ENCODE data around the gene PHC2.

Gene PHC2

DNA sequence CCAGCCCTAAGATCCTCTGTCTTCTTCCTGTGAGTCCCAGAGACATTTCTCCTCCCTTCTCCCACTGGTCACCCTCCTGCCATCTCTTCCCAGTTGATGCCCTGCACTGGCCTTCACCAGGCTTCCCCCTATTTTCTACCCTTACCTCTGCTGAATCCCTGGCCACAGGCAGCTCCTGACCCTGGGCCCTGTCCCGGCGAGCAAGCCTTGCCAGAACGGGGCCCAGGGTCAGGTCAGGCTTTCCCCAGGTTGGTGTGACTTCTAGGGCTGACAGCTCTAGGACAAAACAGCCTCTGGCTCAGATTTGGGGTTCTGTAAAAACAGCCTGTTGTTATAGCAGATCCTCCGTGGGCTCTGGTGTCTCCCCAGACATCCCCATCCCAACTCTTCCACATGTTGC, 57.3 kb downstream of the PHC2 start:
- in situ Hi-C loops (cut with HindIII; ENCODE audit: low sequenced_read_pairs), result no loop called here

DNA sequence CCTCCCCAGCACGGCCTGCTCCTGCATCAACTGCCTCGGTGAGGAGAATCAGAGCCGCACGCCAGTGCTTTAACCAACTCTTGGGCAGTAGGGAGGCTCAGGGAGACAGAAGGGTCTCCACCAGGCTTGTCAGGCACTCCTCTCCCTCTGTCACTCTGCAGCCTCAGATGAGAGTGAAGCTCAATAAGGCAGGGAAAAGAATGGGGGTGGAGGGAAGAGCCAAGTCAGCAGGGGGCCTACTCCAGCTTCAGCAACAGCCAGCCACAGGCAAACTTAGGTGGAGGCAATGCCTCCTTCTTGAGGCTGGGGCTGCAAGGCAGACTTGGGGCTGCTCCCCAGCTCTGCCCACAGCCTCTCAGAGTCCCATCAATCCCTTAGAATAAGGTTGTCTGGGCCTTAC, 58.2 kb downstream of the PHC2 start:
- in situ Hi-C loops (cut with HindIII; ENCODE audit: low sequenced_read_pairs), result no loop called here

DNA sequence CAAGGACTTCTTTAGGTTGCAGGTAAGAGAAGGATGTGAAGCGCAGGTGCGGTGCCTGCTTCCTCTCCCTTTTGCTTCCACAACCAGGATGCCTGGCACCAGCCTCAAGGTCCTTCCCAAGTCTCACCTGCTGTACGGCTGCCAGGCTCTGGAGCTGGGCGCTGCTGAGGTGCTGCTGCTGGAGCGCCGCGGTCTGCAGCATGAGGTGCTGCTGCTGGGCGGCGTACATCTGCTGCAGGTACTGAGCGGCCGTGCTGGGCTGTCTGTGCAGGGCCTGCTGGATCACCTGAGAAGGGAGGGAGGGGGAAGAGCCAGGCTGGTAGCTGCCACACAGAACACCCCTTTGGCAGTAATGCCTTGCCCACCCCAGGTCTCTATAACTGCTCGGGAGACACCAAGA, 58.7 kb downstream of the PHC2 start:
- in situ Hi-C loops (cut with HindIII; ENCODE audit: low sequenced_read_pairs), result no loop called here

DNA sequence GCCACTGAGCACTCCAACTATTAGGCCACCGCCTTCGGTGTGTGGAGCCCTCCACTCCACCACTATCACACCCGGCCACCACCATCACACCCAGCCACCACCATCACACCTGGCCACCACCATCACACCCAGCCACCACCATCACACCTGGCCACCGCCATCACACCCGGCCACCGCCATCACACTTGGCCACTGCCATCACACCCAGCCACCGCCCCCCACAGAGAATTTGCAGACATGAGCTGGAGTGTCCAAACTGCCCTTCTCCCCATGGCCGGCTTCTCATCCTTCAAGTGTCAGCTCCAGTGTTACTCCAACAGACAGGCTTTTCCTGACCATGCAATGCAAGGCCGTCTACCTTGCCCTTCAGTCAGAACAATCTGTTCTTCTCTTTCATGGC, 59.6 kb downstream of the PHC2 start:
- in situ Hi-C loops (cut with HindIII; ENCODE audit: low sequenced_read_pairs), result no loop called here

DNA sequence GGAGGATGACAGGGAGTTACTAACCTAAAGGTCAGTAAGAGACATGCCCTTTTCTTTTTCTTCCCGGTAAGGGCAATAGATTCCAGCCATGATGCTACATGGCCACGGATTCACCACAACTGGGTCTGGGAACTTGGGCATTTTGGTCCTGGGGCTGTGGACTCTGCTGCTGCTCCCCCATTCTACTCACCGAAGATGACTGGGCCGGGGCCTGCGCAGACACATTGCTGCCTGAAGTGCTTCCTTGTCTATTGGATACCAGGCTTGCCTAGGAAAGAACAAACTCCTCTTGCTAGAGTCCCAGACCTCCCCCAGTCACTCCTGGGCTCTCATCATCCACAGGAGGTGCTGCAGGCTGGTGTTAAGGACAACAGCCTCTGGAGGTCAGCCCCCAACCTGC, 60.1 kb downstream of the PHC2 start:
- in situ Hi-C loops (cut with HindIII; ENCODE audit: low sequenced_read_pairs), result no loop called here

DNA sequence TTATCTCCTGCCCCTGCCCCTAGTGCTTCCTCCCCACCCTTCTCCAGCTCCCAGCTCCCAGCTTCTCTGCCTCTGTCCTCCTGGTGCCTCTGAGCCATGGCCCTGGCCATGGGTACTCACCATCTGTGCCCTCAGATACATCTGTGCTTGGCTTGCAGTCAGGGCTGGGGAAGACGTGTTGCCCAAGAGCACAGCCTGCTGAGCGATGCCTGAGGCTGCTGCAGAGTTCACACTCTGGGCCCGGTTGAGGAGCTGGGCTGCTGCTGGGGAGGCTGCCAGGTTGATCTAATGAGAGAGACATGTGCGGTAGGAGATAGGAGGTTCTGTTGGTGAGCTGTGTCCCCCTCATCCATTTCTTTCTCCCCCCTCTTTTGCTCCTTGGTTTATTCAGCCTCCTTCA, 60.6 kb downstream of the PHC2 start:
- in situ Hi-C loops (cut with HindIII; ENCODE audit: low sequenced_read_pairs), result no loop called here

DNA sequence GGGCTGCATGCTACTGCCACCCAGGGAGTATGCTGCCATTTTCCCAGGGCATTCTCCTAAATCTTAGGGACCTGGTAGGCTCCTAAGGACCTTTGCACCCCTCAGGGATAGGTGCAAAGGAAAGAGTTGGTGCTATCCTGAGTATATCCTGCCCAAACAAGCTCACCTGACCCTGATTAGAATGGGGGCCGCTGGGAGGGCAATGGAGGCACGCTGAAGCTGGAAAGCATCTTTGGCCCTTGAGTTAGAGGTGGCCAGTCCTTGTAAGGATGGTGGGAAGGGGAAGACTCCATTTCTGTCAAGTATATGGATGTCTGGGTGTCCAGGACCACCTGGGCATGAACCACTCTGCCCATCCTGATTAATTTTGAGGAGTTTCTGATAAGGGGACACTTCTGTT, 61.1 kb downstream of the PHC2 start:
- in situ Hi-C loops (cut with HindIII; ENCODE audit: low sequenced_read_pairs), result no loop called here

DNA sequence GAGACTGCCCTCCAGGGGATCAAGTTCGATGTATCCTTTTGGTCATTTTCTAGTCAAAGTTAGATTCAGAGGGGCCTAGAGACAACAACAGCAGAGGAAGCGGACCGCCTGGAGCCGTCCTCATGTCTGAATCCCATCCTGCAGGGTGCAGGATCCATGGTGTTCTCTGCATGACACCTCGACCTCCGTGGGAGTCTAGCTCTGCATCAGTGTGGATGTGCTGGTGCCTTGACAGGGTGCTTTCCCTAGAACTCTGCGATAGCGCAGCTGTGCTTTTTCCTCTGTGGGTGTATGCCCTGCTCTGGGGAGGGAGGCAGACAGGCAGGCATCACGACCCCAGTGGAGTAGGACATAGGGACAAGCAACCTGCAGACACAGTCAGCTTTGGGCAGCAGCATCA, 61.8 kb downstream of the PHC2 start:
- in situ Hi-C loops (cut with HindIII; ENCODE audit: low sequenced_read_pairs), result no loop called here

DNA sequence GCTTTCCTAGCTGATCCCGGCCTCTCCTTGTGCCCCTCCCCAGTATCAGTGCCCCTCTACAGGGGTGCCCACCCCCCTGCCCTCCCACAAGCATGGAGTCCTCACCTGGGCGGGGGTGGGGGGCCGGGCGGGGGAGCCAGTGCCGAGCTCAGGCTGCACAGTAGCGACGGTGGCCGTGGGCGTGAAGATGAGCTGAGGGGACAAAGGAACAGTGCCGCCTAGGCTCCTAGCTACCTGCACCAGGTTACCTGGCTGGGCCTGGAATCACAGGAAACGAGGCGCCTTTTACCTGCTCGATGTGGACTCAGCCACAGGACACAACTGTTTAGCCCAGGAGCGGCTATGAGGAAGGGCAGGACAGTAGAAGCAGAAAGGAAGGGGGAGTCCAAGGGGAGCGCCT, 62.5 kb downstream of the PHC2 start:
- in situ Hi-C loops (cut with HindIII; ENCODE audit: low sequenced_read_pairs), result no loop called here

DNA sequence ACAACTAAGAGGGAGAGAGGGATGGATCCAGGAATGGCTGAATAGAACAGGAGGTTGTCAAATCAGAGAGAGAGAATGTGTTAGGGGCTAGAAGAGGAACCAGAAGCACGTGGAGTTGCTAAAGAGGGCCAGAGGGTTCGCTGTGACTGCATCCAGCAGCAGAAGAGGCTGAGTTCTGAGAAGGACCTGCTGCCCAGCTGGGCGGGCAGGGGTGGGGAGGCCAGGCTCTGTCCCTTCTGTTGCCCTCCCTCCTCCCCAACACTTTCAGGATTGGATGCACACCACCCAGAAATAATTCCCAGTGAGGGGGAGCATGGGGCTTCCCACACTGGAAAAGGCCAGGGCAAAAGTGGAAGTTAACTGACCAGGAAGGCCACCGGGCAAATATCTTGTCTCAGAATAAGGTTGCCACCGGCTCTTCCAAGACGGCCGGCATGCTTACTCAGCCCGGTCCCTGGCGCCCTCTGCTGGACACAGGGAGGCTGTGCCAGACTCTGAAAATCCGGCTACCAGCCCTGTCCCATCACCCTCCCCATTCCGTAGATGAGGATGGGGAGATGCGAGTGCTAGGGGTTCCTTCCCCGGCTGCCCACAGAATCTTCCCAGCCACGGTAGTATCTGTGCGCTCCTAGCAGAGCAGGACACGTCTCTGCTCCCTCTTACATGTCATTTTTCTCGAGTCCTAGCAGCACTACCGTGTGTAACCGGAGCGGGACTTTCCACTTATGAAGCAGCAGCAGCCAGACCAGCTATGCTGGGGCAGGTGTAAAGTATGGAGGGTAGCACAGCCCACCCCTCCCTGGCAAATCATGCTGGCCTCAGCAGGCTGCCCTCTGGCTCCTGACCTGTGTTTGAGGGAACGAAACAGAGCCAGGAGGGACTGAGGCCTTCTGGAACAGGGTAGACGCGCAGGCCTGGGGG, 63.1 kb downstream of the PHC2 start:
- in situ Hi-C loops (cut with HindIII; ENCODE audit: low sequenced_read_pairs), result no loop called here

DNA sequence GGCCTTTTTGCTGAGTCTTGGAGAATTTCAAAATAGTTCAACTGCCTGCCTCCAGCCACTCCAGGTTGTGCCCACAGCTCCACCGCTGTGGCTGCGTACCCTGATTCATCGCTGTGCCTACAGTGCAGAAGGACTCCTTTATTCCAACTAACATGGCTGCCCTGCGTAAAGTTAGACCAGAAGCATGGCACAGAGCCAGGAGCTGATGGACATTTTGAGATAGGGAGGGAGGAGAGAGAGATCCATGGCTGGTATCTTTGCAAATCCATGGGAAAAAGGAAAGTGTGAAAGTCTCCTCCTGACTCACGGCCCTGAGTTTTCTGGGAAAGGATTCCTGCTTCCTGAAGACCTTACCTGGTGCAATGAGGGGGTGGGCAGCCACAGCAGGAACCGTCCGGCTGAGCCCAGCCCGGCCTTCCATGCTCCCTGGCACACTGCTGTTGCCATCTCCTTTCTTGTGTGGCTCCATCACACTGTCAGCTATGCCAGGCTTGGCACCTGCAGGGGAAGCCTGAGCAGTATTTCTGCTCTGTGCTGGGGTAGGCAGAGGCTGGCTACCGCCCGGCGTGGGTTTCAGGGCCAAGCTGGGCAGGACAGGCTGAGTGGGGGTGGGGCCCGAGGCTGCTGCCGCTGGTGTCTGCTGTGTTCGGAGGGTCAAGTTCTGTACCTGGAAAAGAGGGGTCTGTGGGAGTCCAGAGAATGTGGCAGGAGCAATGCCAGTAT, 64.0 kb downstream of the PHC2 start:
- in situ Hi-C loops (cut with HindIII; ENCODE audit: low sequenced_read_pairs), result no loop called here

DNA sequence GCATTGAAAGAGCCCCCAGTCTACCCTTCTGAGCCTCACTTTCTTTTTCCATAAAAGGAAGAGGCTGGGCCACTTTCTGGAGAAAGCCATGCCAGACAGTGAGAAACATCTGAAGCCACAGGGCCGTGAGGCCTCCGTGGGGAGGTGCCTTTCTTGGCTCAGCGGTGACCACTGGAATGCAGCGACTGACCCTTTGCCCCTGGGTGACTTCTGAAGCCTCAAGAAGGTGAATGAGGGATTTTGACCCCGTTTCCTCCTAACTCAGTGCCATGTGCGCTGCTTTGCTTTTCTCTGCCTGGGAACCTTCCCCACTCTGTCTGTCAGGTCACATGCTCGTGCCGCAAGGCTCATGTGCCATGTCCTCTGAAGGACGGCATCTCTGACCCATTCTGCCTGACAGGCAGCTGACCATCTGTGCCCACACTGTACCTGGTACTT, 65.3 kb downstream of the PHC2 start:
- in situ Hi-C loops (cut with HindIII; ENCODE audit: low sequenced_read_pairs), result no loop called here

DNA sequence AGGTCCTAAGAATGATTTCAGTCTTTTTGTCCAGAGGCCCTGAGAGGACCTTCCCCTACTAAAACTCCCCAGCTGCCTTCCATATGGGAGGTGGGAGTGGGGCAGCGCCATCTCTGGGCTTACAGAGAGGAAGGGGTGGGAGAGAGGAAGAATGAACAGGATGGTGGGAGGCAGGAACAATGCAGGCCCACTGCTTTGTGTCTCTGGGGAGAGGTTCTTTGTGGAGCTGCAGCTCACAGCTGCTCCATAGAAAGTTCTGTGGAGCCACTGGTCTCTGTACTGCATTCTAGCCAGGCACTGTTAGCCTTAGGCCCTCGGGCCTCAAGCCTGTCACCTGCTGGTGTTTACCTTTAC, 66.4 kb downstream of the PHC2 start:
- in situ Hi-C loops (cut with HindIII; ENCODE audit: low sequenced_read_pairs), result no loop called here

DNA sequence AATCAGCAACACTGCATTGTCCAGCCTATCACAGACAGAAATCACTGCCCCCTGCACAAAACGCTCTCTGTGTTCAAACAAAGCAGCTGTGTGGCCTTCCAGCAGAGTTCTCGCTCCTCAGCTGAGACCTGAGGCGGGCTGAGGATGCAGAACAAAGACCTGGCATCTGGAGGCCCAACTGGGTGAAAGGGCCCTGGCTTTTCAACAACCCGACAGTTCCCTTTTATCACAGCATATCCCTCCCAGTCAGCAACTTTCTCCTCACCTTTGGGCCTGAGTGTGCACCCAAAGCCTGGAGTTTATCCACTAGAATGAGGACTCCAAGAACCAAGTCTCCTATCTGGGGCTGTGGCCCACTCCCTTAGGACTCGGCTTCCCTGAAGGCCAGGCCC, 67.4 kb downstream of the PHC2 start:
- in situ Hi-C loops (cut with HindIII; ENCODE audit: low sequenced_read_pairs), result no loop called here

DNA sequence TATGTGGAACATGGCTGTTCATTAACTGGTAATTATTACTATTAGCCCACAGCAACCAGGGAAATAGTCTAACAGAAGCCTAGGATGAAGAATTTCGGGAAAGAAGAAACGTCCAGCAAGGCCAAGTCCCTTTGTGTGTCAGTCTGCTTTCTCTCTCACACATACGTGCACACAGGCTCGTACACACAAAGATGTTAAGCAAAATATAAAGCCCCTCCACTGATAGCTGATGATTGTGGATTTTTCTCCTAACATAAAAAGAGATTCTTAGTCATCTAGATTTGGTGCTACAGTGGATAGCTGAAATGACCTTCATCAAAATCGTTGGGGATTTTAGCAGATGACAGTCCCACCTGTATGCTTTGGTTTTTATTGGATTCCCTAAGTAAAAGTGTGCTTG, 67.9 kb downstream of the PHC2 start:
- in situ Hi-C loops (cut with HindIII; ENCODE audit: low sequenced_read_pairs), result no loop called here

DNA sequence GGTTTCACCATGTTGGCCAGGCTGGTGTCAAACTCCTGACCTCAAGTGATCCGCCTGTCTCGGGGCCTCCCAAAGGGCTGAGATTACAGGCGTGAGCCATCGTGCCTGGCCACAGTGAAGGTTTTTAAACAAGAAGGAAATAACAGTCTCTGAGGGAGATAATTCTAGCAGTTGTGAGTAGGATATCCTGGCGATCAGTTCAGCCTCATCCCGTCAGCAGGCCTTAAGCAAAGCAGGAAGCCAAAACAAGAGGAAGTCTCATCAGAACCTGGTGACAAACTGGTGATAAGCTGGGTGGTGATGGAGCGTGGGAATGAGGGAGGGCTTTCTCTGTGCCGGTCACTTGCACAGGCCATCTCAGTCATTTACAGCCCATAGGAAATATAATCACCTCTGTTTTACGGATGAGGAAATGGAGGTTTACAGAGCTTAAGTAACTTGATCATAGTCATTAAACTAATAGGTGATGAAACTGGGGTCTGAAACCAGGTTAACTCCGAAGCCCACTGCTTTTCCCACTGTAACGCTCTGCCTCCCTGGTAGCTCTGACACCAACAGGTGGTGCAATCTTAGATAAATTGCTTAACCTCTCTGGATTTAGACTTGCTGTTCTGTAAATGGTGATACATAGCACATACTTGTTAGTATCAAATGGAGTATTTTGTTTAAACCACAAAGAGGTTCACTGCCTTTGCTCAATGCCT, 69.2 kb downstream of the PHC2 start:
- in situ Hi-C loops (cut with HindIII; ENCODE audit: low sequenced_read_pairs), result no loop called here

DNA sequence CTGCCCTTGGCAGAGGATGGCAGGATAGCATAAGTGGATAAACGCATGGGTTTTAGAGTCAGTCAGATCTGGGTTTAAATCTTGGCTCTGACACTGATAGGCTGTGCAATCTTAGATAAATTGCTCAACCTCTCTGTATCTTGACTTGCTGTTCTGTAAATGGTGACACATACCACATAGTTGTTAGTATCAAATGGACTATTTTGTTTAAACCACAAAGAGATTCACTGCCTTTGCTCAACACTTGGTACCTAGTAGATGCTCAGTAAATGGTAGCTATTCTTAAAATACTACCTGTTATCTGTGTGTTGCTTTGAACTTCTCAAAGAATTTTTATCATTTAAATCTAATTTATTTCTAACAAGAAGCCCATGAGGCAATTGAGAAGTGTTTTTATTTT, 70.5 kb downstream of the PHC2 start:
- in situ Hi-C loops (cut with HindIII; ENCODE audit: low sequenced_read_pairs), result no loop called here

DNA sequence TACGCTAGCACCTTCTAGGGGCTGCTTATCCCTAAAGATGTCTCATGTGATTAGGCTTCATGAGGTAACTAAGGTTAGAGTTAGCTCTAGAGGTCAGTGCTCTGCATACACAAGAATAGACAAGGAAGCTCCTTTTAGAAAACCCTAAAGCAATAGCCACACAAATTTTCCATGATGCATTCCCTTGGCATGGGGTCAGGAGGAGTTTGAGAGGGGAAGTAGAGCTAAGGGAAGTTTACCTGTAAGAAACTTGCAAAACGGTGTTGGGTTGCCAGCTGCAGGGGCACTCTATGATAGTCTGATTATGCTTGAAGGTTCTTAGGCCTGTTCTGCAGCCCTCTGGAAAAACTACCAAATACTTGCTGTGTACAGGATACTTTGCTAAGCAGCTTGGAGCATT, 71.0 kb downstream of the PHC2 start:
- in situ Hi-C loops (cut with HindIII; ENCODE audit: low sequenced_read_pairs), result no loop called here

DNA sequence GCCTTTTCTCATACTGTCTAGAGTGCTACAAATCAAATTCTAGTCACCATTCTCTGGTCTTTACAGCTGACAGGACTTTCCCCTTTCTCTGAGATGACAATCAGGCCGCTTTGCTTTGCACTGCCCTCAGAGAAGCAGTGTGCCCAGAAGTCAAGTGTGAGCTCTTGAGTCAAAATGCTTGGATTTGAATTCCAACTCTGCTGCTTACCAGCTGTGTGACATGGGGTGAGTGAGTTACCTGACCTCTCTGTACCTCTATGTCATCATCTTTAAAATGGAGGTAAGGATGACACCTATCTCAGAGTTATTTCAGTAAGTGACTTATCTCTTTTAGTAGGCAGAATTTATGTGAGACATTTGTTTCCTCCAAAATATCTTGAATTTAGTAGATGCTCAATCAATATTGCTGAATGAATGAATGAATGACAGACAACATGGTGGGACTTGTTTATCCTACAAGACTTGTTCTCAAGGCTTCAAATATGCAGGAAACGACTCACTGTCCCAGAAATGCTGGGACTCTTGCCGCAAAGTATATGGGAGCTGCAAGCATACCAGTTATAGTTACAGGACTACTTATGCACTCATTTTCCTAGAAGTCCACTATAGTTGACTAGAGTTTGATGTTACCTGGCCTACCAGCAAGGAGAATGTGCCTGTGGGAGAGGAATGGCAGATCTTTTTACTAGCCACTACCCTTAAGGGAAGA, 71.9 kb downstream of the PHC2 start:
- in situ Hi-C loops (cut with HindIII; ENCODE audit: low sequenced_read_pairs), result no loop called here

DNA sequence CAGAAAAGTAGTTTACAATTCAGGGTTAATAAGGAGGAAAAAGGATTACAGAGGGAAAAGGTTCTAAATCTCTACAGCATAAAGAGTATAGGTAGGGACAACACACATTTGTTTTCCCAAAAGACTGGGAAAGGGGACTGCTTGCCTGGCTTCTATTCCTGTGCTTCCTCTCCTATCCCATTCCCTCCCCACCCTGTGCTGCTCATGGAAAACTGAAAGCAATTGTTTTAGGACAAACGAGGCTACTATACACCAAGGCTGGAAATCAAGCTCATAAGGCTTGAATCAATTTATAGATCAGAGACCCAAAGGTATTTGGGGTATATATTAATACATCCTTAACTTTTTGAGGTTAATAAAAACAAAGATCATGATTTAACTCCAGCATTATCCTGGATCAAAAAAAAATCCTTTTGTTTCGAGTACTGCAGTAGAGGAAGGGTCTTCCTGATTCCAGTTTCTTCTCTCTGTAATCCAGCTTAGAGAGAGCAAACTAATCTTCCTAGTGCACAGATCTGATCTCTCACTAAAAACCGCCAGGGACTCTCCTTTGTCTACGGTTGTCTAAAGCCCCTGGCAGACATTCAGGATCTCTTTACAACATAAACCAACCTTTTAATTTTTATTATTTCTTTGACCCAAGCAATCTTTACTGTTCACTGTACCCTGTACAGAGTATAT, 72.6 kb downstream of the PHC2 start:
- in situ Hi-C loops (cut with HindIII; ENCODE audit: low sequenced_read_pairs), result no loop called here

DNA sequence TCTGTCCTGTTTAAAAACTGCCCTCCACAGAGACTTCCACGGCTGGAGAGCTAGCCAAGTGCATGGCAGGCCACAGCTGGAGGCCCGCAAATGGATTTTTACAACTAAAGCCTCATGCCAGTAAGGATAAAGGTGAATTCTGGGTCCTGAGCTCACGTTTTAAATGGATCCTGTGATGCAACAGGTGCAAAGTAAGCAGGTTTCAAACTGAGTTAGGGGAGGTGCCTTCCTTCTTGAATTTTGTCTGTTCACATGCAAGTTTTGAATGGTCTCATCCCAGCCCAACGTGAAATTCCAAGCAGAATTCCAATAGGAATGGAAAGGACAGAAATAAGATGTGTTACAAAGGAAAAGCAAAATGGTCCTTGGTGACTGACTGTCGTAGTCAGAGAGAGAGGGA, 73.8 kb downstream of the PHC2 start:
- in situ Hi-C loops (cut with HindIII; ENCODE audit: low sequenced_read_pairs), result no loop called here
